Panc1 (cell line): Measurements from ENCODE around the gene TSSK6. TPM values are rescaled to one million over a fixed set of nuclear protein-coding genes. Genes with fewer than 3 reads are reported as not detected.

Experiments
- ATAC-seq: fragments of 200-7000 bp; cut with Tn5 transposase; 2 replicates; pipeline ENCODE4 v1.9.1; 2020; ENCODE audit warnings: mild to moderate bottlenecking, moderate library complexity
- BruUV-seq: library from RNA; stranded (reverse); fragments of 400-500 nt; replicated peaks from 2 replicates; lab custom pipeline; 2021; lab: Mats Ljungman, UMichigan
- CTCF ChIA-PET: fragments of 300-600 bp; sonication (Branson Sonifier 250); formaldehyde crosslinking; loops from one replicate; lab custom pipeline; 2022; ENCODE audit warnings: antibody characterized with exemption; lab: Charles Lee
- POLR2A ChIA-PET: fragments of 300-600 bp; sonication (Branson Sonifier 250); formaldehyde crosslinking; loops from one replicate; lab custom pipeline; 2022; ENCODE audit warnings: antibody characterized with exemption; lab: Charles Lee
- DNase-seq: peaks from one replicate; pipeline ENCODE4 v3.0.0-alpha.2; 2010; ENCODE audit warnings: low read depth, low spot score
- H3K27ac ChIP-seq: 2 replicates; pipeline ENCODE4 v1.5.1; 2011; ENCODE audit warnings: mild to moderate bottlenecking, low read length, inconsistent platforms
- H3K27me3 ChIP-seq: fragments of 200-500 bp; sonication (Bioruptor generic); 2 replicates; pipeline ENCODE4 v1.6.0; 2014; ENCODE audit warnings: low read length, inconsistent platforms; ENCODE audit not compliant: control insufficient read depth, insufficient read depth
- H3K36me3 ChIP-seq: fragments of 200-500 bp; sonication (Bioruptor generic); 2 replicates; pipeline ENCODE4 v1.5.1; 2014; ENCODE audit warnings: inconsistent platforms, mild to moderate bottlenecking, low read length, moderate library complexity; ENCODE audit not compliant: control insufficient read depth, insufficient read depth
- H3K4me1 ChIP-seq: 2 replicates; pipeline ENCODE4 v1.5.1; 2011; ENCODE audit warnings: inconsistent platforms, mild to moderate bottlenecking, low read length, moderate library complexity; ENCODE audit not compliant: control insufficient read depth, insufficient read depth
- H3K4me3 ChIP-seq, 2 experiments: 2 replicates each; pipeline ENCODE4 v1.5.1; 2011 to 2012; ENCODE audit warnings: low read depth in 2 of 2, low read length in 2 of 2, mild to moderate bottlenecking in 2 of 2, inconsistent platforms in 1 of 2, moderate library complexity in 1 of 2
- H3K9me3 ChIP-seq: fragments of 200-500 bp; sonication (Bioruptor generic); 2 replicates; pipeline ENCODE4 v1.5.1; 2014; ENCODE audit warnings: low read depth, mild to moderate bottlenecking, inconsistent platforms, low read length, moderate library complexity; ENCODE audit not compliant: control insufficient read depth, insufficient read depth
- POLR2AphosphoS5 ChIP-seq: IDR thresholded peaks from 2 replicates; pipeline ENCODE4 v1.6.1; 2012; ENCODE audit warnings: mild to moderate bottlenecking, low read depth, low read length, moderate library complexity
- SIN3A ChIP-seq: IDR thresholded peaks from 2 replicates; pipeline ENCODE4 v1.6.1; 2012; ENCODE audit warnings: low read depth, mild to moderate bottlenecking, low read length, moderate library complexity, borderline replicate concordance; ENCODE audit not compliant: insufficient read depth
- TCF7L2 ChIP-seq: IDR thresholded peaks from 2 replicates; pipeline ENCODE4 v1.6.1; 2011; ENCODE audit warnings: mild to moderate bottlenecking, low read depth, low read length, inconsistent platforms
- in situ Hi-C: cut with HindIII; loops from 2 replicates; pipeline ENCODE4 v1.10.0; 2016; ENCODE audit warnings: low sequenced_read_pairs, low pct_unique_long_range_greater_than_20kb
- intact Hi-C: fragments of 100-400 bp; cut with micrococcal nuclease; formaldehyde crosslinking; loops from one replicate; pipeline ENCODE4 v1.10.0; 2022; ENCODE audit not compliant: unreplicated experiment
- total RNA-seq: library from RNA; stranded (reverse); gene quantifications from one replicate; pipeline ENCODE4 v1.2.1, GENCODE V29; 2021; ENCODE audit not compliant: unreplicated experiment
- TF ChIP-seq, protein P1 (sequence below): fragments of 450-650 bp; IDR thresholded peaks from 2 replicates; pipeline ENCODE4 v1.5.1; 2017; ENCODE audit warnings: mild to moderate bottlenecking
- TF ChIP-seq, protein P2 (sequence below), 2 experiments: IDR thresholded peaks; 2 replicates each; pipeline ENCODE4 v1.6.1; 2011 to 2012; ENCODE audit warnings: low read depth in 2 of 2, control low read depth in 1 of 2, low read length in 1 of 2, mild to moderate bottlenecking in 1 of 2, moderate library complexity in 1 of 2; ENCODE audit not compliant: insufficient read depth in 1 of 2

TSSK6 gene
- total RNA-seq, 1 experiment from 2014 or later, result 1.8 TPM

DNA sequence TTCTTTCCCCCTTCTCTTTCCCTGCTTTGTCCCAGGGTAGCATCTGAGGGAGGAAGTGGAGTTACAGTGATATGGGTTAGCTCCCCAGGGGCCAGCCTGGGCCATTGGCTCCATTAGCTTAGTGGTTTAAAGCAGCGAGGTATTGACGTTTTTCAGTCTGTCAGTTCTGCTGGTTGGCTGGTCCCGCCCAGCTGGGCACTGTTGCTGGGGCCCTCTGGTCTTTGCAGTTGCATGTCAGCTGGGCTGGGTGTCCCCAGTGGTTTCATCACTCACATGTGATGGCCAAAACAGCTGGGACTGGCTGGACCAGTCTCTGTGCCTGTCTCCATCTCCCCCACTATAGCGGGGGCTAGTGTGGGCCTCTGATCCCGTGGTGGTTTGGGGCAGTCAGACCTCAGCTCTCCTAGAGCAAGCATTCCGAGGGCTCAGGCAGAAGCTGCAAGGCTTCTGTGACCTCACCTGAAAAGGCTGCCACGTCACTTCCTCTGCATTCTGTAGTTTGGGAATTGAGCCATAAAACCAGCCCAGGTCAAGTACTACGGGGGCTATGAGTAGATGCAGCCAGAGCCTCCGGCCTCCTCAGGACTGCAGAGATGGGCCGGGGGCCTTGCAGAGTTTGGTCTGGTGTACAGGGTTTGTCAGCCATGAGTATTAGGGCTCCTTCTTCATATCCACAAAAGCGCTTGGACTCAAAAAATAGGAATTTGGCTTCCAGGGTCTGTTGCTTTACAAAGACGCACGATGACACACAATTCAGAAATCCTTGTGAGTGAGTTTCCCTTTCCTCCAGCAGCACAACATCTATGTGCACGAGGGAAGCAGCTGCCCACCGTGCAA is 30.0 kb downstream of the TSSK6 start:
- POLR2A ChIA-PET, result interaction anchor here (0.6 to 1.0 kb wide), 2 partner anchors 17 to 100 kb away, joined by 3 to 4 read pairs; no protein-coding TSS in a partner anchor
- Histone ChIP-seq H3K4me1 (peaks cover 41% of the 10 kb centered on the region), H3K4me3 (no peak overlapping the region), H3K36me3 (no peaks in the 10 kb centered on the region), H3K27me3 (no peaks in the 10 kb centered on the region), H3K9me3 (no peaks in the 10 kb centered on the region), H3K27ac (no peak overlapping the region)
- CTCF ChIA-PET, result no interaction called here
- no peak for TF ChIP-seq SIN3A
- TF ChIP-seq, protein P1, sequence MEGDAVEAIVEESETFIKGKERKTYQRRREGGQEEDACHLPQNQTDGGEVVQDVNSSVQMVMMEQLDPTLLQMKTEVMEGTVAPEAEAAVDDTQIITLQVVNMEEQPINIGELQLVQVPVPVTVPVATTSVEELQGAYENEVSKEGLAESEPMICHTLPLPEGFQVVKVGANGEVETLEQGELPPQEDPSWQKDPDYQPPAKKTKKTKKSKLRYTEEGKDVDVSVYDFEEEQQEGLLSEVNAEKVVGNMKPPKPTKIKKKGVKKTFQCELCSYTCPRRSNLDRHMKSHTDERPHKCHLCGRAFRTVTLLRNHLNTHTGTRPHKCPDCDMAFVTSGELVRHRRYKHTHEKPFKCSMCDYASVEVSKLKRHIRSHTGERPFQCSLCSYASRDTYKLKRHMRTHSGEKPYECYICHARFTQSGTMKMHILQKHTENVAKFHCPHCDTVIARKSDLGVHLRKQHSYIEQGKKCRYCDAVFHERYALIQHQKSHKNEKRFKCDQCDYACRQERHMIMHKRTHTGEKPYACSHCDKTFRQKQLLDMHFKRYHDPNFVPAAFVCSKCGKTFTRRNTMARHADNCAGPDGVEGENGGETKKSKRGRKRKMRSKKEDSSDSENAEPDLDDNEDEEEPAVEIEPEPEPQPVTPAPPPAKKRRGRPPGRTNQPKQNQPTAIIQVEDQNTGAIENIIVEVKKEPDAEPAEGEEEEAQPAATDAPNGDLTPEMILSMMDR, result no peak
- TF ChIP-seq, protein P2, sequence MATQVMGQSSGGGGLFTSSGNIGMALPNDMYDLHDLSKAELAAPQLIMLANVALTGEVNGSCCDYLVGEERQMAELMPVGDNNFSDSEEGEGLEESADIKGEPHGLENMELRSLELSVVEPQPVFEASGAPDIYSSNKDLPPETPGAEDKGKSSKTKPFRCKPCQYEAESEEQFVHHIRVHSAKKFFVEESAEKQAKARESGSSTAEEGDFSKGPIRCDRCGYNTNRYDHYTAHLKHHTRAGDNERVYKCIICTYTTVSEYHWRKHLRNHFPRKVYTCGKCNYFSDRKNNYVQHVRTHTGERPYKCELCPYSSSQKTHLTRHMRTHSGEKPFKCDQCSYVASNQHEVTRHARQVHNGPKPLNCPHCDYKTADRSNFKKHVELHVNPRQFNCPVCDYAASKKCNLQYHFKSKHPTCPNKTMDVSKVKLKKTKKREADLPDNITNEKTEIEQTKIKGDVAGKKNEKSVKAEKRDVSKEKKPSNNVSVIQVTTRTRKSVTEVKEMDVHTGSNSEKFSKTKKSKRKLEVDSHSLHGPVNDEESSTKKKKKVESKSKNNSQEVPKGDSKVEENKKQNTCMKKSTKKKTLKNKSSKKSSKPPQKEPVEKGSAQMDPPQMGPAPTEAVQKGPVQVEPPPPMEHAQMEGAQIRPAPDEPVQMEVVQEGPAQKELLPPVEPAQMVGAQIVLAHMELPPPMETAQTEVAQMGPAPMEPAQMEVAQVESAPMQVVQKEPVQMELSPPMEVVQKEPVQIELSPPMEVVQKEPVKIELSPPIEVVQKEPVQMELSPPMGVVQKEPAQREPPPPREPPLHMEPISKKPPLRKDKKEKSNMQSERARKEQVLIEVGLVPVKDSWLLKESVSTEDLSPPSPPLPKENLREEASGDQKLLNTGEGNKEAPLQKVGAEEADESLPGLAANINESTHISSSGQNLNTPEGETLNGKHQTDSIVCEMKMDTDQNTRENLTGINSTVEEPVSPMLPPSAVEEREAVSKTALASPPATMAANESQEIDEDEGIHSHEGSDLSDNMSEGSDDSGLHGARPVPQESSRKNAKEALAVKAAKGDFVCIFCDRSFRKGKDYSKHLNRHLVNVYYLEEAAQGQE (IDR thresholded peaks at IDR 0.05; ENCODE audit: insufficient read depth in 1 of 2, low read depth in 2 of 2, low read length in 1 of 2), result no peak
- no peak for TF ChIP-seq TCF7L2
- TF ChIP-seq POLR2AphosphoS5, result no peak
- ATAC-seq, result no peak
- in situ Hi-C loops (no loop called here), intact Hi-C loops (loop anchor here (5.0 kb wide), 1 partner anchor 118 kb away; no protein-coding TSS in a partner anchor)
- DNase-seq, result no peak
- no TSS peak for BruUV-seq

DNA sequence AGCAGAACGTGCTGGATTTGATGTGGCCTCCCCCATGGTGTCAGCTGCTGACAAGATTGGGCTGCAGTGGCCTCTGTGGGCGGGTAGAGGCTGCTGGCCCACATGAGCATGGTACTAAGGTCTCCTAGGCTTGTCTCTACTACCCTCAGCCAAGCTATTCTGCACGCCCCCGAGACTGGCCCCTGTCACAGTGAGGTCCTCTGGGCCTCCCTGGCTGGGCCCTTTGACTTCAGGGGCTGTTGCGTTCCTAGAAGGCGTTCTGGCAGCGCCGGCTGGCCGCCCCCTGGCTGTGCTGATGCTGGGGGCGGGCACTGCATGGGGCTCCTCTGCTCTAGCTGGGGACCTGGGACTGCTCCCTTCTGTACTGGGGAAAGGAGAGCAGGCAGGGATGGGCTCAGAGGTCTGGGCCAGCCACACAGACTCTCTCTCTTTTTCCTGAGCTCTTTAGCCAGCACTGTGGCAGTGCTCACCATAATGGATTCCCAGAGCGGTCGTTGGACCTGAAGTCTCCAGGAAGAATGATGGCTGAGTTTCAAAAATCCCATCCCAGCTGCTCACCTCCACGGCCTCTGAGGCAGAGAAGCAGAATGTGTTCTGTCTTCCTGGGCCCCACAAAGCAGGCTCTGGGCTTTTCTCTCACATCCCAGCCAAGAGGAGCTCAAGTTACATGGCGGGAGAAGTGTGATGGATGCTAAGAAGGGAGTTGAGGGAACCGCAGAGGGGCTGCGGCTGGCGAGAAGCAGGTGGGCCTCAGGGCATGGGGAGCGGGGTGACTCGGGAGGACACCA is 32.3 kb downstream of the TSSK6 start:
- DNase-seq (no peak), ATAC-seq (no peak)
- no peak overlapping the region for H3K27ac ChIP-seq
- TF ChIP-seq SIN3A (no peak), POLR2AphosphoS5 (no peak), TCF7L2 (no peak)
- TF ChIP-seq, protein P2 (IDR thresholded peaks at IDR 0.05; ENCODE audit: insufficient read depth in 1 of 2, low read depth in 2 of 2, low read length in 1 of 2), result no peak
- TF ChIP-seq, protein P1, result no peak
- no peak overlapping the region for H3K4me3 ChIP-seq
- intact Hi-C loops (no loop called here), in situ Hi-C loops (no loop called here)
- ChIA-PET POLR2A (no interaction called here), CTCF (no interaction called here)
- H3K36me3 ChIP-seq, result no peaks in the 10 kb centered on the region
- H3K4me1 ChIP-seq, result peaks cover 18% of the 10 kb centered on the region
- no peaks in the 10 kb centered on the region for H3K27me3 ChIP-seq
- BruUV-seq, result no TSS peak
- no peaks in the 10 kb centered on the region for H3K9me3 ChIP-seq
